ENCODE results near the gene IL17RE. TPM values are rescaled to one million over a fixed set of nuclear protein-coding genes. Genes with fewer than 3 reads are reported as not detected.

The IL17RE gene
- total RNA-seq, 1 donor from 2014 or later = 3.2 TPM

- Mint-ChIP-seq H3K4me1 (ENCODE audit: low read depth) (peaks cover 21% of the 10 kb centered on the region), H3K36me3 (ENCODE audit: low read depth) (peaks cover 9% of the 10 kb centered on the region), H3K27ac (no peak overlapping the region), H3K9me3 (no peaks in the 10 kb centered on the region), H3K4me3 (no peak overlapping the region), H3K27me3 (ENCODE audit: insufficient read depth) (no peaks in the 10 kb centered on the region)
- DNase-seq (ENCODE audit: low spot score) = no peak
- intact Hi-C loops (cut with micrococcal nuclease) = no loop called here
Measured at GRCh38 chr3:9947025-9947995, 44.7 kb downstream of the IL17RE start.

DNA sequence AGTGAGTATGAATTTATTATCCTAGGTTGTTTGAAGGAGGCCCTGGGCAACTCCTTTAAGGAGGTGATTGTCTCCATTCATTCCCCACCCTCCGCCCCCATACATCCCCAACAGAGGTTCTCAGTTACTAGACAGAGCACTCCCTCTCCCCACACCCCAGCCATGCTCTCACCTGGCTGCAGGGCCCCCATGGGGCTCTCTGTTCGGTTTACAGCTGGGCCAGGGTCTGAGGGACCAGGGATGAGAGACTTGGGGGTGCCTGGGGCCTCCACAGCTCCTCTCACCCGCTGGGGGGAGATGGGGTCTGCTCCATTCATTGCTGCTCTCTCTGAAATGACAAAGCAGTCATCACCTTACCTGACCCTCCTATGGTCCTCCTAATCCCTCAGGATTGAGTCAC is 45.9 kb downstream of the IL17RE start:
- no peak overlapping the region for H3K27ac Mint-ChIP-seq
- intact Hi-C loops (cut with micrococcal nuclease) = no loop called here
- H3K36me3 Mint-ChIP-seq (ENCODE audit: low read depth) = peaks cover 4% of the 10 kb centered on the region
- H3K4me1 Mint-ChIP-seq (ENCODE audit: low read depth) = peaks cover 21% of the 10 kb centered on the region
- H3K9me3 Mint-ChIP-seq = no peaks in the 10 kb centered on the region
- H3K27me3 Mint-ChIP-seq (ENCODE audit: insufficient read depth) = no peaks in the 10 kb centered on the region
- no peak overlapping the region for H3K4me3 Mint-ChIP-seq
- no peak for DNase-seq (ENCODE audit: low spot score)

DNA sequence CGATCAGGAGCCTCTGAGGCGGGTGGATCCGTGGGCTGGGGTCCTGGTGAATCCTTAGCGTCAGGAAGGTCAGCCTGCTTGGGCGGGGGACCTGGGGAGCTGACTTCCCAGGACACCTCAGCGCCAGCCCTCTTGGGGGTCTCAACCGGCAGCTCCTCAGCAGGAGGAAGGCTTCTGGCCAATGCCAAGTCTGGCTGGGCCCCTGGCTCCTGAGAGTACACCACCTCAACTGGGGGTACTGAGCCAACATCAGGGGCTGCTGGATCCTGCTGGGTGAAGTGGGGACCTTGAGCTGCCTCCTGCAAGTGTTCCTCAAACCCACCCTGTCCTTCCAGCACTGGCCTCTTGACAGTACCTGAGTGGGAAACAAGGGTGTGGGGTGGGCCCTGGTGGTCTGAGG is 46.5 kb downstream of the IL17RE start:
- no peaks in the 10 kb centered on the region for H3K9me3 Mint-ChIP-seq
- DNase-seq (ENCODE audit: low spot score) = no peak
- H3K4me3 Mint-ChIP-seq = no peak overlapping the region
- H3K36me3 Mint-ChIP-seq (ENCODE audit: low read depth) = peaks cover 3% of the 10 kb centered on the region
- H3K27ac Mint-ChIP-seq = no peak overlapping the region
- intact Hi-C loops (cut with micrococcal nuclease) = no loop called here
- peaks cover 21% of the 10 kb centered on the region for H3K4me1 Mint-ChIP-seq (ENCODE audit: low read depth)
- no peaks in the 10 kb centered on the region for H3K27me3 Mint-ChIP-seq (ENCODE audit: insufficient read depth)

DNA sequence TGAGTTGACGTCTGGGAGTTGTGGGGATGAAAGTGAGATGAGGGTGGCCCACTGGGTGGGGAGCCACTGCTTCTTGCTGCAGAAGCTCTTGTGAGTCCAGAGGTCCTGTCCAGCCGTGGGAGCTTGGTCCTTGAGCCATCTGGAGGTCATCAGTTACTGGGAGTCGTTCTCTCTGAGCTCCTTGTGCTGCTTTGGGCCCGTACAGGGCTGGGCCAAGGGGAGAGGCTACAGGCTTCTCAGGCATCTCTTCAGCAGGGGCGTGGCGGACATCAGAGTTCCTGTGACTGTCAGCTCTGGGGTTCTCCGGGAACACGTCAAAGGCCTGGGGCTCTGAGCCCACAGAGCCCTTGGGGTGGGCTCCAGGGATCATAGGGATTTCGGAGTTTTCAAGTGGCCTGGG is 47.0 kb downstream of the IL17RE start:
- Mint-ChIP-seq H3K36me3 (ENCODE audit: low read depth) (peaks cover 3% of the 10 kb centered on the region), H3K27ac (no peak overlapping the region), H3K4me1 (ENCODE audit: low read depth) (peaks cover 21% of the 10 kb centered on the region), H3K27me3 (ENCODE audit: insufficient read depth) (no peaks in the 10 kb centered on the region), H3K4me3 (no peak overlapping the region), H3K9me3 (no peaks in the 10 kb centered on the region)
- intact Hi-C loops (cut with micrococcal nuclease) = loop anchor here (5.0 kb wide), 1 partner anchor 157 kb away; the partner anchor contains the start of genes ARPC4 and TADA3
- no peak for DNase-seq (ENCODE audit: low spot score)

DNA sequence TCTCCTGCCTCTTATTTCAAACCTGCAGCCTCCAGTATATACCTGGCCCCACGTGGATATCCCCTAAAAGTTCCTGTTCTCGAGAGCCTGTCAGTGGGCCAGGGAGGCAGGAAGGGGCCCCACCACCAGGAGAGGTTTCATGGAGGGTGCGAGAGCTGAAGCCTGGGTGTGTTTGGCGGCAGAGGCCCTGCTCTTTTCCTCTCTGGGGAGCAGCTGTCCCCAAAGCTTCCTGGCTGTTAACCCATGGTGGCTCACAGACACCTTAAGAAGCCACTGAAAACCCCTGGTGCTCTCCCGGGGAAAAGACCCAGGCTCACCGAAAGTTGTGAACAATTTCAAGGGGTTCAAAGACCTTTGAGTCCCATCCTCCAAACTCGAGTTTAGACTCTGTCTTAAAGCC is 48.5 kb downstream of the IL17RE start:
- no peaks in the 10 kb centered on the region for H3K9me3 Mint-ChIP-seq
- H3K27me3 Mint-ChIP-seq (ENCODE audit: insufficient read depth) = no peaks in the 10 kb centered on the region
- peak overlapping the region; percentile 30 for H3K27ac Mint-ChIP-seq
- H3K4me3 Mint-ChIP-seq = peak overlapping the region; percentile 90
- peaks cover 17% of the 10 kb centered on the region for H3K4me1 Mint-ChIP-seq (ENCODE audit: low read depth)
- intact Hi-C loops (cut with micrococcal nuclease) = loop anchor here (5.0 kb wide), 1 partner anchor 159 kb away; the partner anchor contains the start of genes ARPC4 and TADA3
- no peak for DNase-seq (ENCODE audit: low spot score)
- H3K36me3 Mint-ChIP-seq (ENCODE audit: low read depth) = peaks cover 3% of the 10 kb centered on the region

DNA sequence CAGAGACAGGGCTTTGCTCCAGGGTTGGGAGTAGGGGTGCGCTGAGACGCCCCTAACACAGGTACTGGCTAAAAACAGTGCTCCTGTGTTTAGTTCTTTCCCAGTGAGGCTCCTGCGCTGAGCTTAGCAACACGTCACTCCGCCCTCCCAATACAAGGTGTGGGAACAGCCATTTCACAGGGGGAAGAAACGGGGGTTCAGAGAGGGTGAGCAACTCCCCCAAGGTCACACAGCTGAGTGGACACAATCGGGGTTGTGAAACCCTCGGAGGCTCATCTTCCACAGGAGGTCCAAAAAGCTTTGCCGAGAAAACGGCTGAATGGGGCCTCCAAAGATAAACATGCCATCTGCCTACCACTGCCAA is 48.9 kb downstream of the IL17RE start:
- intact Hi-C loops (cut with micrococcal nuclease) = loop anchor here (5.0 kb wide), 1 partner anchor 159 kb away; the partner anchor contains the start of genes ARPC4 and TADA3
- H3K4me1 Mint-ChIP-seq (ENCODE audit: low read depth) = peaks cover 14% of the 10 kb centered on the region
- DNase-seq (ENCODE audit: low spot score) = no peak
- peak overlapping the region; percentile 27 for H3K27ac Mint-ChIP-seq
- H3K36me3 Mint-ChIP-seq (ENCODE audit: low read depth) = peaks cover 3% of the 10 kb centered on the region
- no peaks in the 10 kb centered on the region for H3K27me3 Mint-ChIP-seq (ENCODE audit: insufficient read depth)
- H3K9me3 Mint-ChIP-seq = no peaks in the 10 kb centered on the region
- H3K4me3 Mint-ChIP-seq = peak overlapping the region; percentile 90

GRCh38 chr3:9951962-9952805 is 49.5 kb downstream of the IL17RE start, which contains the start of gene PRRT3:
TSS of gene PRRT3 (minus strand) at chr3:9952408. CDS start at chr3:9950115, 2,293 bp downstream.
- Mint-ChIP-seq H3K27me3 (ENCODE audit: insufficient read depth) (no peaks in the 10 kb centered on the region), H3K36me3 (ENCODE audit: low read depth) (peaks cover 3% of the 10 kb centered on the region), H3K4me1 (ENCODE audit: low read depth) (peaks cover 14% of the 10 kb centered on the region), H3K9me3 (no peaks in the 10 kb centered on the region), H3K4me3 (peak within 1 kb of the TSS; percentile 90), H3K27ac (peak within 1 kb of the TSS; percentile 40)
- intact Hi-C loops (cut with micrococcal nuclease) = loop anchor here (1.0 to 5.0 kb wide), 4 partner anchors 19 to 160 kb away; partner anchors contain the start of genes ARPC4, CRELD1, EMC3 and JAGN1
- DNase-seq (ENCODE audit: low spot score) = peak; percentile 57

GRCh38 chr3:9955067-9955502 is 52.4 kb downstream of the IL17RE start:
- no peak for DNase-seq (ENCODE audit: low spot score)
- Mint-ChIP-seq H3K27me3 (ENCODE audit: insufficient read depth) (no peaks in the 10 kb centered on the region), H3K36me3 (ENCODE audit: low read depth) (peaks cover 3% of the 10 kb centered on the region), H3K4me1 (ENCODE audit: low read depth) (peaks cover 14% of the 10 kb centered on the region), H3K9me3 (no peaks in the 10 kb centered on the region), H3K4me3 (no peak overlapping the region), H3K27ac (no peak overlapping the region)
- intact Hi-C loops (cut with micrococcal nuclease) = no loop called here

- Mint-ChIP-seq H3K36me3 (ENCODE audit: low read depth) (no peaks in the 10 kb centered on the region), H3K27ac (no peak overlapping the region), H3K9me3 (no peaks in the 10 kb centered on the region), H3K27me3 (ENCODE audit: insufficient read depth) (no peaks in the 10 kb centered on the region), H3K4me3 (no peak overlapping the region), H3K4me1 (ENCODE audit: low read depth) (peaks cover 9% of the 10 kb centered on the region)
- DNase-seq (ENCODE audit: low spot score) = no peak
- intact Hi-C loops (cut with micrococcal nuclease) = no loop called here
Measured at GRCh38 chr3:9955611-9956352, 53.1 kb downstream of the IL17RE start.

DNA sequence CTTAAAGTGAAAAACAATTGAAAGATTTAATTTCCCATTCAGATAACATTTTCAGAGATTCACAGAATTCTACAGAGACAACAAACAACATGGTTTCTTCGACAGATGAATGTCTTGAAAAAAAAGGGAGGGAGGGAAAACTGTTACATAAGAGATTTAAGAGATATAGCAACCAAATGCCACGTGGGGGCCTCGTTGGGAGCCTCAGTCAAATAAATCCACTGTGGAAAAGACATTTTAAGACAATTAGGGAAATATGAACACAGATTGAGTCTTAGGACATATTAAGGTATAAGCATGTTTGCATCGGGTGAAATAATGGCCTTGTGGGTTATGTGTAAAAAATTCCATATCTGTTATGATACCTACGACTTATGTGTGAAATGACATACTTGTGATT is 54.6 kb downstream of the IL17RE start:
- Mint-ChIP-seq H3K4me3 (no peak overlapping the region), H3K9me3 (no peaks in the 10 kb centered on the region), H3K36me3 (ENCODE audit: low read depth) (no peaks in the 10 kb centered on the region), H3K27ac (no peak overlapping the region), H3K4me1 (ENCODE audit: low read depth) (no peaks in the 10 kb centered on the region), H3K27me3 (ENCODE audit: insufficient read depth) (no peaks in the 10 kb centered on the region)
- intact Hi-C loops (cut with micrococcal nuclease) = no loop called here
- DNase-seq (ENCODE audit: low spot score) = no peak

DNA sequence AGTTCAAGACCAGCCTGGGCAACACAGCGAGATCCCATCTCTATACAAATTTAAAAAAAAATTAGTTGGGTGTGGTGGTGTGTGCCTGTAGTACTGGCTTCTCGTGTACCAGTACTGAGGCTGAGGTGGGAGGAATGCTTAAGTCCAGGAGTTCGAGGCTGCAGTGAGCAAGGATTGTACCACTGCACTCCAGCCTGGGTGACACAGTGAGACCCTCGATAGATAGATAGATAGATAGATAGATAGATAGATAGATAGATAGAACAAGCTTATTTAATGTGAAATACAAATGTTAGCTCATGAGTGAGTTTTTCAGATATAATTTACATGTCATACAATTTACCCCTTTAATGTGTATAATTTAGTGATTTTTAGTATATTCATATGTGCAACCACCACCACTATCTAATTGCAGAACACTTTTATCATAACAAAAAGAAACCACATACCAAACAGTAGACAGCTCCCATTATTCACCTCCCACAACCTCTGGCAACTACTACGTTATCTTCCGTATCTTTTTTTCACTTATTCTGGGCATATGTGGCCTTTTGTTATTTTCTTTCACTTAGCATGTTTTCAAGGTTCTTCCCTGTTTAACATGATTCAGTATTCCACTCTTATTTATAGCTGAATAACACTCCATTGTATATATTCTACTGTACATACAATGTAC is 62.7 kb downstream of the IL17RE start:
- no peak for DNase-seq (ENCODE audit: low spot score)
- no peaks in the 10 kb centered on the region for H3K9me3 Mint-ChIP-seq
- H3K4me1 Mint-ChIP-seq (ENCODE audit: low read depth) = no peaks in the 10 kb centered on the region
- H3K27ac Mint-ChIP-seq = no peak overlapping the region
- H3K4me3 Mint-ChIP-seq = no peak overlapping the region
- no peaks in the 10 kb centered on the region for H3K27me3 Mint-ChIP-seq (ENCODE audit: insufficient read depth)
- peaks cover 36% of the 10 kb centered on the region for H3K36me3 Mint-ChIP-seq (ENCODE audit: low read depth)
- intact Hi-C loops (cut with micrococcal nuclease) = no loop called here

Data from activated T-helper 1 cell treated with anti-CD3 and anti-CD28 coated beads, Interleukin-12 subunit alpha, Interleukin-12 subunit beta, Interleukin-2, Interleukin-4 antibody, amounts not matched to agents 30 ng/mL and 10 ng/mL and 1 ng/mL, durations not matched to agents 14 hours and 24 hours and 36 hours (primary cell).